Measurements from ENCODE around the gene ADAMTS2.

GRCh38 chr5:179110528-179110927 is 234.7 kb downstream of the ADAMTS2 start:
- TF ChIP-seq CTCF (IDR thresholded peaks at IDR 0.05; ENCODE audit: insufficient read depth, low read length, poor library complexity, severe bottlenecking) (no peak), EZH2phosphoT487 (conservative IDR thresholded peaks at IDR 0.05; ENCODE audit: low read length) (no peak)
